SH-SY5Y (cell line): ENCODE results near the gene PIWIL1.

Experiments
- GATA2 ChIP-seq: IDR thresholded peaks from 2 replicates; pipeline ENCODE4 v1.6.1; 2011; ENCODE audit warnings: mild to moderate bottlenecking, low read depth, low read length
- GATA3 ChIP-seq: IDR thresholded peaks from 2 replicates; pipeline ENCODE4 v1.6.1; 2011; ENCODE audit warnings: low read depth, mild to moderate bottlenecking, low read length, moderate library complexity

DNA sequence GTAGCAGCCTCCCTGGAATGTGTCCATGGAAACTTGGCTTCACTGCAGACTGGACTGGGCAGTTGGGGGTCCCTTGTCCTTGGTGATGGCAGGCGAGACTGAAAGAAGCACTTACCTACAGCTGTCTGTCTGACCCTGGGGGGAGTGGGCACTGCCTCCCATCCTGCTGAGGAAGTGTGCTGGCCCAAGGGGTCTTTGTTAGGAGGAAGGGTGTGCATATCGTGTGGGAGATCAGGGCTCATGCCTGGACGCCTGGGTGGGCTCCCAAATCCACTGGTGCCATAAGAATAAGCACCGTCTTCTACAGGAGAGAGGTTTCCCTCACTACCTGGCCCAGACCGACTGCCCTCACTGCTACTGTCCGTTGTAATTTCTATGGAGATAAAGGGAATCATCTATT lies 81.4 kb downstream of the PIWIL1 start:
- no peak for TF ChIP-seq GATA3
- no peak for TF ChIP-seq GATA2
